SK-MEL-5 (cell line): ENCODE data around the gene HS3ST4. TPM values are rescaled to one million over a fixed set of nuclear protein-coding genes. Genes with fewer than 3 reads are reported as not detected.

Experiments used
- DNase-seq: peaks from one replicate; pipeline ENCODE4 v3.0.0-alpha.2; 2016; ENCODE audit warnings: low read depth, low spot score
- in situ Hi-C: cut with HindIII; loops from 2 replicates; pipeline ENCODE4 v1.10.0; 2016; ENCODE audit warnings: low sequenced_read_pairs, high pct_unique_total_duplicates, low pct_unique_long_range_greater_than_20kb
- total RNA-seq: library from RNA; depleted of rRNA; stranded (reverse); fragments of >200 nt; shearing (Covaris generic); gene quantifications from 2 replicates; pipeline ENCODE4 v1.2.3, GENCODE V29; 2014

HS3ST4 gene
- total RNA-seq, 1 experiment from 2014 or later: not detected

GRCh38 chr16:25916037-25916436 lies 224.3 kb downstream of the HS3ST4 start:
- in situ Hi-C loops: no loop called here
- no peak for DNase-seq

GRCh38 chr16:25922438-25922837 lies 230.7 kb downstream of the HS3ST4 start:
- in situ Hi-C loops: no loop called here
- no peak for DNase-seq

- in situ Hi-C loops: no loop called here
- DNase-seq: no peak
Observed at GRCh38 chr16:25925421-25925820, 233.7 kb downstream of the HS3ST4 start.

- no peak for DNase-seq
- in situ Hi-C loops: no loop called here
Observed at GRCh38 chr16:25931473-25932035, 239.8 kb downstream of the HS3ST4 start.

GRCh38 chr16:25941800-25942499 lies 250.2 kb downstream of the HS3ST4 start:
- no peak for DNase-seq
- in situ Hi-C loops: no loop called here

- in situ Hi-C loops: no loop called here
- DNase-seq: no peak
Observed at GRCh38 chr16:25950586-25951281, 259.0 kb downstream of the HS3ST4 start.

GRCh38 chr16:25951999-25952398 lies 260.2 kb downstream of the HS3ST4 start:
- no peak for DNase-seq
- in situ Hi-C loops: no loop called here

GRCh38 chr16:25952983-25953382 lies 261.2 kb downstream of the HS3ST4 start:
- in situ Hi-C loops: no loop called here
- DNase-seq: no peak

GRCh38 chr16:25957707-25958106 lies 265.9 kb downstream of the HS3ST4 start:
- in situ Hi-C loops: no loop called here
- no peak for DNase-seq

GRCh38 chr16:25959221-25959620 lies 267.5 kb downstream of the HS3ST4 start:
- in situ Hi-C loops: no loop called here
- no peak for DNase-seq

GRCh38 chr16:25966172-25967097 lies 274.7 kb downstream of the HS3ST4 start:
- in situ Hi-C loops: no loop called here
- DNase-seq: no peak

GRCh38 chr16:25977121-25977520 lies 285.4 kb downstream of the HS3ST4 start:
- in situ Hi-C loops: no loop called here
- DNase-seq: no peak

- in situ Hi-C loops: no loop called here
- DNase-seq: no peak
Observed at GRCh38 chr16:25978218-25978617, 286.5 kb downstream of the HS3ST4 start.

GRCh38 chr16:25988084-25988483 lies 296.3 kb downstream of the HS3ST4 start:
- no peak for DNase-seq

GRCh38 chr16:25988882-25989281 lies 297.1 kb downstream of the HS3ST4 start:
- DNase-seq: no peak
- in situ Hi-C loops: no loop called here

More at GRCh38 chr16:25988084-25988483, 296.3 kb downstream of the HS3ST4 start:
- in situ Hi-C loops: no loop called here

GRCh38 chr16:25996052-25996451 lies 304.3 kb downstream of the HS3ST4 start:
- in situ Hi-C loops: no loop called here
- DNase-seq: peak; percentile 2

GRCh38 chr16:26005336-26005735 lies 313.6 kb downstream of the HS3ST4 start:
- in situ Hi-C loops: no loop called here
- DNase-seq: no peak

GRCh38 chr16:26012376-26012775 lies 320.6 kb downstream of the HS3ST4 start:
- DNase-seq: no peak
- in situ Hi-C loops: no loop called here
